Mucosa of rectum (tissue), 2 donors: ENCODE data around the gene SPTLC2.
"Not testable (repeated sequence)": the region's sequence is repeated elsewhere in the genome, so short reads cannot be mapped to it uniquely, and the experiment has no call there.

Experiments used
- H3K27ac ChIP-seq, 2 donors: one replicate each; pipeline ENCODE4 v1.7.0; 2013; ENCODE audit warnings: inconsistent platforms in 2 of 2, low read depth in 2 of 2, low read length in 2 of 2
- H3K27me3 ChIP-seq, 2 donors: one replicate each; pipeline ENCODE4 v1.7.0; 2013; ENCODE audit warnings: low read length in 2 of 2; ENCODE audit not compliant: control insufficient read depth in 2 of 2, insufficient read depth in 2 of 2
- H3K36me3 ChIP-seq, 2 donors: one replicate each; pipeline ENCODE4 v1.7.0; 2013; ENCODE audit warnings: low read length in 2 of 2; ENCODE audit not compliant: control insufficient read depth in 2 of 2, insufficient read depth in 2 of 2
- H3K4me1 ChIP-seq, 2 donors: one replicate each; pipeline ENCODE4 v1.7.0; 2013; ENCODE audit warnings: low read length in 2 of 2, mild to moderate bottlenecking in 1 of 2; ENCODE audit not compliant: control insufficient read depth in 2 of 2, insufficient read depth in 2 of 2
- H3K4me3 ChIP-seq, 2 donors: one replicate each; pipeline ENCODE4 v1.7.0; 2013; ENCODE audit warnings: low read length in 2 of 2
- H3K9ac ChIP-seq, 2 donors: one replicate each; pipeline ENCODE4 v1.7.0; 2013; ENCODE audit warnings: low read length in 2 of 2, low read depth in 1 of 2, mild to moderate bottlenecking in 1 of 2
- H3K9me3 ChIP-seq, 2 donors: one replicate each; pipeline ENCODE4 v1.7.0; 2013; ENCODE audit warnings: low read length in 2 of 2; ENCODE audit not compliant: control insufficient read depth in 2 of 2
- donor health status: healthy.
- donor health status: Normal muscosa, but diverticular disease.

The SPTLC2 gene

DNA sequence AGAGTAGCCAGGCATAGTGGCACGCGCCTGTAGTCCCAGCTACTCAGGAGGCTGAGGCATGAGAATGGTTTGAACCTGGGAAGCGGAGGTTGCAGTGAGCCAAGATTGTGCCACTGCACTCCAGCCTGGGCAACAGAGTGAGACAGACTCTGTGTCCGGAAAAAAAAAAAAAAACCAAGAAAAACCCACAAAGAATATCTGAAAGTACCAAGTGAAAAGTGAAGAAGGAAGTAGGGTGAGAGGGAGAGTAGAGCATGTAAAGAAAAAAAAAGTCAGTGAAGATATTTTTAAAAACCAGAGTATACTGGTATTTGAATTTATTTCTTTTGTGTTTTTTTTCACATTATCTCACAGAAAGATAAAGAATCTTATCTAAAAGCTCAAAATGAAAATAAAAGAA lies 74.5 kb downstream of the SPTLC2 start:
- Histone ChIP-seq H3K9ac (no peak overlapping the region), H3K4me1 (no peaks in the 10 kb centered on the region), H3K36me3 (peaks cover 8 to 9% of the 10 kb centered on the region in 2 donors), H3K4me3 (no peak overlapping the region), H3K27me3 (no peaks in the 10 kb centered on the region), H3K9me3 (no peaks in the 10 kb centered on the region), H3K27ac (no peak overlapping the region)

DNA sequence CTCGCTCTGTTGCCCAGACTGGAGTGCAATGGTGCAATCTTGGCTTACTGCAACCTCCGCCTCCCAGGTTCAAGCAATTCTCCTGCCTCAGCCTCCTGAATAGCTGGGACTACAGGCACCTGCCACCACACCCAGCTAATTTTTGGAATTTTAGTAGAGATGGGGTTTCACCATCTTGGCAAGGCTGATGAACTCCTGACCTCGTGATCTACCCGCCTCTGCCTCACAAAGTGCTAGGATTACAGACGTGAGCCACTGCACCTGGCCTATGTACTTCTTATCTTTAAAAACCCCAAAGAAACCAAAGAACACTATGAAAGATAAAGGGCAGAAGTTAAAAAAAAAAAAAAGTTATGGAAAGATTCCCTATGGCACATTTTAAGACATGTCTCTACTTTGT lies 79.5 kb downstream of the SPTLC2 start:
- H3K27me3 ChIP-seq, H3K9ac ChIP-seq, H3K9me3 ChIP-seq, H3K4me1 ChIP-seq, H3K4me3 ChIP-seq, H3K27ac ChIP-seq, H3K36me3 ChIP-seq: not testable (repeated sequence)

DNA sequence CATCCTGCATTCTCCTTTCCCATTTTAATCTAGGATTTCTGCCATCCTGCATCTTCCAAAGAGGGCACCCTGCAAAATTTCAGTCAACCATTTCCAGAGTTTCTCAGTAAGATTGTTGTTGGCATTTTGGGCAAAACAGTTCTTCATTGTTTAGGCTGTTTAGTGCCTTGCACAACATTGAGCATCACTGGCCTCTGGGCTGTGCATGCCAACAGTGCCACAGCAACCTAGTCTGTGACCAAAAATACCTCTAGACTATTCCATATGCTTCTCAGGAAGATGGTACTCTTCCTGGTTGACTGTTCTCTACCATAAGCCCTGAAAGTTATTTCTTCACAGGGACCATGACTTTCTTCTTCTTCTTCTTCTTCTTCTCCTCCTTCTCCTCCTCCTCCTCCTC lies 85.4 kb downstream of the SPTLC2 start:
- peaks cover 2% of the 10 kb centered on the region in 2 donors for H3K36me3 ChIP-seq
- no peak overlapping the region for H3K4me3 ChIP-seq
- H3K27ac ChIP-seq = no peak overlapping the region
- no peaks in the 10 kb centered on the region for H3K27me3 ChIP-seq
- no peak overlapping the region for H3K9ac ChIP-seq
- no peaks in the 10 kb centered on the region for H3K9me3 ChIP-seq
- H3K4me1 ChIP-seq = no peaks in the 10 kb centered on the region

DNA sequence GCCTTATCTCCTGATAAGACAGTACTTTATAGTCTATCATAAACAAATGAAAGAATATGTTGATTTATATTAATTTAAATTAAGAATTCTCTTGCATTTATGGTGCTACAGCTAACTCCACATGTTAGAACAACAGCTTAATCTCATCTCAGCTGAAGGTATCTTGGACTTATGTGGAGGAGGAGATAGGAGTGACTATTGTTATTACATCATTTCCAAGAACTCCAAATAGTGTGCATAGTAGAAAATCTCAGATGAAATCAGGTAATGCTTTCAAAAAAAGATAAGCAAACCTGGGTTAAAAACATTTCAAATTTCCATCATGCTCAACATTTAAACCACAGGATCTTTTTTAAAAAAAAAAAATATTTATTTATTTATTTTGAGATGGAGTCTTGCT lies 86.5 kb downstream of the SPTLC2 start:
- Histone ChIP-seq H3K27ac (no peak overlapping the region), H3K27me3 (no peaks in the 10 kb centered on the region), H3K9ac (no peak overlapping the region)

DNA sequence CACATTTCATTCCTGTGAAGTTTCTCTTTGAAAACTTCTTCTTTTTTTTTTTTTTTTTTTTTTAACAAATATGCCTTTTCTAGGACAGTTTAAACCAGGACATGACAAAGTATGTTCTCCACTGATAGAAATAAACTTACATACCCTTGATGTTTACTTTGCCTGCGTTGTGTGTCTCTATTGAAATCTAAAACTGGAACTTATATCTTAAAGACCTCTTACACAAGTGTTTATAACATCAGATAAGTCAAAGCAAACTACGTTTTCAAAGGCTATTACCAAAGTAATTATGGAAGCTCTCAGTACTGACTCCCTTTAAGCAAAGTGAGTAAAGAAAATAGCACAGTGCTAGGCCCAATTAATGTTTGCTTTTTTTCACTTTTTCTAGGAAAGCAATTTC lies 87.2 kb downstream of the SPTLC2 start:
- H3K36me3 ChIP-seq = peaks cover 0 to 3% of the 10 kb centered on the region in 2 donors
- no peak overlapping the region for H3K4me3 ChIP-seq
- no peaks in the 10 kb centered on the region for H3K4me1 ChIP-seq
- H3K9me3 ChIP-seq = no peaks in the 10 kb centered on the region
- H3K27ac ChIP-seq = no peak overlapping the region
- no peaks in the 10 kb centered on the region for H3K27me3 ChIP-seq
- H3K9ac ChIP-seq = no peak overlapping the region

More for the DNA sequence above, 86.5 kb downstream of the SPTLC2 start:
- H3K9me3 ChIP-seq = no peaks in the 10 kb centered on the region
- H3K4me1 ChIP-seq = no peaks in the 10 kb centered on the region
- no peaks in the 10 kb centered on the region for H3K36me3 ChIP-seq
- no peak overlapping the region for H3K4me3 ChIP-seq

DNA sequence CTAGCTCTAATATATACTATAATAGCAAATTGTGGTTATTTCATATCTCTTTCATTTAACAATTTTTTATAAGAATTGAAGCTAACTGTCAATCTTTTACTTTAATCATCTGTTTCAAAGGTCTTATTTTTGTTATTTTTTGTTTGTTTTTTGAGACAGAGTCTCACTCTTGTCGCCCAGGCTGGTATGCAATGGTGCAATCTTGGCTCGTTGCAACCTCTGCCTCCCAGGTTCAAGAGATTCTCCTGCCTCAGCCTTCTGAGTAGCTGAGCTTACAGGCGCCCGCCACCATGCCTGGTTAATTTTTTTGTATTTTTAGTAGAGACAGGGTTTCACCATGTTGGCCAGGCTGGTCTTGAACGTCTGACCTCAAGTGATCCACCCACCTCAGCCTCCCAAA lies 87.7 kb downstream of the SPTLC2 start:
- H3K27ac ChIP-seq, H3K36me3 ChIP-seq, H3K9me3 ChIP-seq, H3K4me3 ChIP-seq, H3K4me1 ChIP-seq, H3K27me3 ChIP-seq, H3K9ac ChIP-seq: not testable (repeated sequence)

DNA sequence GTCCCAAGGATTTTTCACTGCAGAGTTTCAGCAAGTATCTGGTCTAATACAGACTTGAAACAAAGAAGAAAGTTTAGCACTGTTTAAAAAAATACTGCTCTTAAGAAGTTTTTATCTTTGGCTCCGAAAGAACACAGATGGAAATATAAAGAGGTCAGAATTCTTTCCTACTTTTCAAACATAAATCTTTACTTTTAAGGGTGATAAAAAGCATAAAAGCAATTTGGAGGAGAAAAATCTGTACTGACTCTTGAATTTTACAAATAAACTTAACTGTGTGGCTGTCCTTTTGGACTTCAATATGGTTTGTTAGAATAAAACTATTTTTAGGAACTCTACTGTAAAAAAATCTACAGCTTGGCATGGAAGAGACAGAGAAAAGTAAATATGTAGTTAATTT lies 90.2 kb downstream of the SPTLC2 start:
- Histone ChIP-seq H3K27ac (no peak overlapping the region), H3K9ac (no peak overlapping the region), H3K4me3 (no peak overlapping the region), H3K36me3 (peaks cover 5 to 8% of the 10 kb centered on the region in 2 donors), H3K9me3 (no peaks in the 10 kb centered on the region), H3K27me3 (no peaks in the 10 kb centered on the region), H3K4me1 (no peaks in the 10 kb centered on the region)

DNA sequence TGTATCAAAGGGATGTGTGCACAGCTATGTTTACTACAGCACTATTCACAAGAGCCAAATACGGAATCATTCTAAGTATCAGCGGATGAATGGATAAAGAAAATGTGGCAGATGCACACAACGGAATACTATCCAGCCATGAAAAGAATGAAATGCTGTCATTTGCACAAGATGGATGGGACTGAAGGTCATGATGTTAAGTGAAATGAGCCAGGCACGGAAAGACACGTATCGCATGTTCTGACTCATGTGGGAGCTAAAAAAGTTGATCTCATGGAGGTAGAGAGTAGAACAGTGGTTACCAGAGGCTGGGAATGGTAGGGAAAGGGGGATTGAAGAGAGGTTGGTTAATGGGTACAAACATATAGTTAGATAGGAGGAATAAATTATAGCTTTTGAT lies 91.9 kb downstream of the SPTLC2 start:
- Histone ChIP-seq H3K9ac (no peak overlapping the region), H3K4me1 (no peaks in the 10 kb centered on the region), H3K27me3 (no peaks in the 10 kb centered on the region), H3K27ac (no peak overlapping the region), H3K4me3 (no peak overlapping the region), H3K36me3 (peaks cover 17 to 23% of the 10 kb centered on the region in 2 donors), H3K9me3 (no peaks in the 10 kb centered on the region)

DNA sequence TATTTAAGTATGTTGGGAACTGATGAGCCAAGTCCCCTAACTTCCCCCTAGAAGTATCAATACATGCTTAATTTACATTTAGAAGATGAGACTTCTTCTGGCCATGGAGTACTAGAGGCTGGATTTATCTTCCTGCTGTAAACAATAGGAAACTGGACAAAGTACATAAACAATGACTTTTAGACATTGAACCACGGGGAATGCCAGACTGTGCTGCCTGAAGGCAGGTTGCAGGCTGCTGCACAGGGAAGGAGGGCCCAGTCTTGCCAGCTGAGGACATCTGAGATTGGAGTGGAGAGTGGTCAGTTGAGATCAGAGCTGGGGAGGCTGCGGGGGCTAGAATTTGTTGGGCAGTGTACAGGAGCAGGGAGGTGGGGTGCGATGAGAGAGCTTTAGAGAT lies 93.3 kb downstream of the SPTLC2 start:
- Histone ChIP-seq H3K36me3 (peaks cover 19 to 30% of the 10 kb centered on the region in 2 donors), H3K4me3 (no peak overlapping the region), H3K27ac (no peak overlapping the region), H3K9ac (no peak overlapping the region), H3K9me3 (no peaks in the 10 kb centered on the region), H3K27me3 (no peaks in the 10 kb centered on the region), H3K4me1 (no peaks in the 10 kb centered on the region)

DNA sequence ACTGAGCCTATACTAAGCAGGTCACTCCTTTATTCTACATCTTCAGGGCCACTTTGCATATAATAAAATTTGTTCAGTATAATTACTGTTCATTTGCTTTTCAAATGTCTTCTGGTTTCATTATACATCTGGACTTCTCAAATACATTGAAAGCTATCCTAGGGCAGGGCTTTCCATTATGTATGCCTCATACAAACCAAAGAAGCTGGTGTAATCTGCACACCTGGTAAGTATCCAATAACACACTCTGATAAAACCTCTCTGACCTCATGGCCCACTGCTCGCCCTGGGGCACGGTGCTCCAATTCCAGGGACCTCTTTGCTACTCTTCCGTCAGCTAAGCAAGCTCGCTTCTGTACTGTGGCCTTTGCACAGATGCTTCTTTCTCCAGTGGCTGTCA lies 95.9 kb downstream of the SPTLC2 start:
- no peak overlapping the region for H3K27ac ChIP-seq
- H3K4me3 ChIP-seq = no peak overlapping the region
- H3K27me3 ChIP-seq = no peaks in the 10 kb centered on the region
- peaks cover 32 to 37% of the 10 kb centered on the region in 2 donors for H3K36me3 ChIP-seq
- no peaks in the 10 kb centered on the region for H3K4me1 ChIP-seq
- H3K9me3 ChIP-seq = no peaks in the 10 kb centered on the region
- no peak overlapping the region for H3K9ac ChIP-seq

DNA sequence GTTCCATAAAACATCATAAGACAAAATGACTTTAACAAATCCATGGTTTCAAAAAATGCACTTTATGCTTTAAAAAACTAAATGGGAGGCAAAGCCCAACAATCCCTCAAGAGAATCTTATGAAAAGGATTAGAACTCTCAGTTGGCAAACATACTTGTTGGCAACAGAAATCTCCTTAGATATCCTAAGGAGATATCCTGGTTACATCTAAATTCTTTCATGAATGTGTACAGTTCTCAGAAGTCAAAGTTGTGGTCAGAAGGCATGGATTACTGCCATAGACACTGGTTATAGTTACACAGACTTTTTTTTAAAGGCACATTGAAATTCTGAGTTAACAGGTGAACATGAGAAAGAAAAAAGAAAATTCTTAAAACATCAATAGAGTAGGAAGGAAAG lies 100.3 kb downstream of the SPTLC2 start:
- Histone ChIP-seq H3K27ac (no peak overlapping the region), H3K36me3 (peaks cover 44 to 49% of the 10 kb centered on the region in 2 donors), H3K27me3 (no peaks in the 10 kb centered on the region), H3K4me3 (no peak overlapping the region), H3K9ac (no peak overlapping the region), H3K4me1 (no peaks in the 10 kb centered on the region), H3K9me3 (no peaks in the 10 kb centered on the region)
